ENCODE results near the gene CPA5. TPM values are rescaled to one million over a fixed set of nuclear protein-coding genes. Genes with fewer than 3 reads are reported as not detected.

The CPA5 gene
- total RNA-seq, result 1 to 10 TPM; 3.4 to 4.0 TPM

DNA sequence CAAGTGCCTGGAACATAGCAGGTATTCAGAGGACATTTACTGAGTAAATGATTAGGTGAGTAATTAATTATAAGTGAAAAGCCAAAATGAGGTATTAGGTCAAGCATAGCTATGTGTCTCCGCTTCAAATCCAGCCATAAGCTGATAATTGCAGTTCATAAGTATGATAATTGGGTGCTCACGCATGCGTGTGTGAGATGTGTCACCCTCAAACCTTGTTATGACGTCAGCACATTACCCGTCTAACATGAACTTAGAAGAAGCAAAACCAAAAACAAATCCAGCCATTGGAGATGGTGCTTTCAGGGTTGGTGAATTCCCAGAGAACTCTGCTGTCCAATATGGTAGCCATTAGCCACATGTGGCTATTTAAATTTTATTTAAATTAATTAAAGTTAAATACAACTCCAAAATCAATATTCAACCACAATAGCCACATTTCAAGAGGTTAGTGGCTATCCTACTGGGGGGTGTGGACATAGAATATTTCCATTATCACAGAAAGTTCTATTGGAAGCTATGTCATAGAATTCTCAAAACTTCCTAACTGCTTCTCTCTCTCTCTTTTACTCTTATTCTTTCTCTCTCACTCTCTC is at the start of gene CPA5:
Gene CPA5, plus strand, starts transcription at position 546 of the 596 bp plus-strand sequence. CDS start 1,670 bp downstream, outside the sequence.
- DNase-seq, result no peak
- Mint-ChIP-seq H3K9me3 (ENCODE audit: low read depth) (no peaks in the 10 kb centered on the region), H3K36me3 (no peaks in the 10 kb centered on the region), H3K27ac (no peak within 1 kb of the TSS), H3K27me3 (peaks cover 9% of the 10 kb centered on the region), H3K4me3 (no peak within 1 kb of the TSS), H3K4me1 (no peaks in the 10 kb centered on the region)
- ATAC-seq, result no peak
- CTCF ChIA-PET, result no interaction called here

- no peaks in the 10 kb centered on the region for H3K4me1 Mint-ChIP-seq
- no peak for ATAC-seq
- DNase-seq, result no peak
Measured at GRCh38 chr7:130296221-130296951, 48.2 kb upstream of the CPA5 start.

GRCh38 chr7:130297628-130298543 is 46.7 kb upstream of the CPA5 start:
- Mint-ChIP-seq H3K27ac (no peak overlapping the region), H3K9me3 (ENCODE audit: low read depth) (peaks cover 2% of the 10 kb centered on the region), H3K4me3 (no peak overlapping the region), H3K27me3 (peaks cover 9% of the 10 kb centered on the region), H3K36me3 (no peaks in the 10 kb centered on the region), H3K4me1 (no peaks in the 10 kb centered on the region)
- no peak for ATAC-seq
- no peak for DNase-seq
- CTCF ChIA-PET, result interaction anchor here (0.8 kb wide), 1 partner anchor 251 kb away, joined by 3 read pairs; no protein-coding TSS in a partner anchor

More at GRCh38 chr7:130296221-130296951, 48.2 kb upstream of the CPA5 start:
- no peaks in the 10 kb centered on the region for H3K36me3 Mint-ChIP-seq
- no peak overlapping the region for H3K4me3 Mint-ChIP-seq
- peaks cover 2% of the 10 kb centered on the region for H3K9me3 Mint-ChIP-seq (ENCODE audit: low read depth)
- H3K27ac Mint-ChIP-seq, result no peak overlapping the region
- CTCF ChIA-PET, result no interaction called here
- H3K27me3 Mint-ChIP-seq, result peaks cover 3% of the 10 kb centered on the region

DNA sequence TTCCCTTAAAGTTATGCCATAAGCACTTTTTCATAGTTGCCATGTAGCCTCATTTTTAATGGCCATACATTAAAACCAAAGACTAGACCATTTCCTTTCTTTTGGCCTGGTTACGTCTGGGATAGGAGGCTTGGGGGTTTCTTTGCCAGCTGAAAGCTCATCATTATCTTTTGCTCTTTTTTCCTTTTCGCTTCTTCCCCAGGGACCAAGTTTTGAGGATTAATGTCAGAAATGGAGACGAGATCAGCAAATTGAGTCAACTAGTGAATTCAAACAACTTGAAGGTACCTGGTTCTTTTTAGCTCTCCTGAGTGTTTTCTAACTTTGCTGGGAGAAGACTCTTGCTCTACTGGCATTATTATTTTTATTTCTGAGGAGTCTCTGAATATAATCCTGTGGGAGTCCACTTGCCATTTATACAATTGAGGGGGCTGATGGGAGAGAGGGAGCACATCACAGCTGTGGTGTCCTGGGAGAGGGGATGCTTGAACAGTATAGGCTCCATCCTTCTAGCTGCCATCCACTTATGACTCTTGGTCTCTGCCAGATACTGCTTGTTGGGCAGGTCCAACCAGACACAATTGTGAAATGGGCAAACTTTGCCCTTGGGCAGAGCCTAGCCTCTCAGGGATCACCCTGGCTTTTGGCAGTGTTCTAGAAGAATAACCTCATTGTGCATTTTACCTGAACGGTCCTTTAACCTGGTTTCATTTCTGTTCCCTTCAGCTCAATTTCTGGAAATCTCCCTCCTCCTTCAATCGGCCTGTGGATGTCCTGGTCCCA is 45.9 kb upstream of the CPA5 start:
- Mint-ChIP-seq H3K27me3 (peaks cover 12% of the 10 kb centered on the region), H3K27ac (no peak overlapping the region), H3K4me1 (peaks cover 1% of the 10 kb centered on the region), H3K4me3 (no peak overlapping the region), H3K36me3 (no peaks in the 10 kb centered on the region), H3K9me3 (ENCODE audit: low read depth) (peaks cover under 1% of the 10 kb centered on the region)
- DNase-seq, result no peak
- no peak for ATAC-seq
- CTCF ChIA-PET, result no interaction called here

- DNase-seq (no peak), ATAC-seq (no peak)
- Mint-ChIP-seq H3K4me1 (peaks cover 1% of the 10 kb centered on the region), H3K4me3 (no peak overlapping the region), H3K9me3 (ENCODE audit: low read depth) (no peaks in the 10 kb centered on the region), H3K36me3 (no peaks in the 10 kb centered on the region), H3K27me3 (peaks cover 17% of the 10 kb centered on the region), H3K27ac (no peak overlapping the region)
- CTCF ChIA-PET, result no interaction called here
Measured at GRCh38 chr7:130299866-130300265, 44.8 kb upstream of the CPA5 start.

GRCh38 chr7:130301501-130302020 is 43.1 kb upstream of the CPA5 start:
- H3K27ac Mint-ChIP-seq, result no peak overlapping the region
- H3K9me3 Mint-ChIP-seq (ENCODE audit: low read depth), result no peaks in the 10 kb centered on the region
- H3K4me3 Mint-ChIP-seq, result no peak overlapping the region
- DNase-seq (no peak), ATAC-seq (no peak)
- peaks cover 1% of the 10 kb centered on the region for H3K4me1 Mint-ChIP-seq
- H3K27me3 Mint-ChIP-seq, result peaks cover 14% of the 10 kb centered on the region
- CTCF ChIA-PET, result no interaction called here
- no peaks in the 10 kb centered on the region for H3K36me3 Mint-ChIP-seq

DNA sequence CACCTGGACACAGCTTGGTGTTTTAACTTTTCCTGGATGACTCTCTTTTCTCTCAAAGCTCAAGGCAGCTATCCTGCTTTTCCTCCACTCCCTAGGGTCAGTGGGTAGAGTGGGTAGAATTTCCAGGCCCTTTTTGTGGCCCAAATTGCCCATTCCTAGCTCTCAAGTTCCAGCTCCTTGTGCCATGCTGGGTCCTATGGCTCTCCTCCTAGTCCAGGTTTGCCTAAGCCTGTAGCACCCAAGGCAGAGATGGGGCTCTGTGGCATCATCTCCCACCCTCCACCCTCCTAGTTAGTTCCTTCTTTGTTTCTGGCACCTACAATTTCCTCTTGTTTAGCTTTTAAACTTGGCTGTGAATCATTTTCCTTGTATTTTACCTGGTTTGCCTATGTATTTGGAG is 42.0 kb upstream of the CPA5 start:
- CTCF ChIA-PET, result no interaction called here
- H3K36me3 Mint-ChIP-seq, result no peaks in the 10 kb centered on the region
- no peaks in the 10 kb centered on the region for H3K9me3 Mint-ChIP-seq (ENCODE audit: low read depth)
- H3K4me1 Mint-ChIP-seq, result peaks cover 1% of the 10 kb centered on the region
- peaks cover 14% of the 10 kb centered on the region for H3K27me3 Mint-ChIP-seq
- no peak overlapping the region for H3K27ac Mint-ChIP-seq
- DNase-seq (no peak), ATAC-seq (no peak)
- H3K4me3 Mint-ChIP-seq, result no peak overlapping the region

DNA sequence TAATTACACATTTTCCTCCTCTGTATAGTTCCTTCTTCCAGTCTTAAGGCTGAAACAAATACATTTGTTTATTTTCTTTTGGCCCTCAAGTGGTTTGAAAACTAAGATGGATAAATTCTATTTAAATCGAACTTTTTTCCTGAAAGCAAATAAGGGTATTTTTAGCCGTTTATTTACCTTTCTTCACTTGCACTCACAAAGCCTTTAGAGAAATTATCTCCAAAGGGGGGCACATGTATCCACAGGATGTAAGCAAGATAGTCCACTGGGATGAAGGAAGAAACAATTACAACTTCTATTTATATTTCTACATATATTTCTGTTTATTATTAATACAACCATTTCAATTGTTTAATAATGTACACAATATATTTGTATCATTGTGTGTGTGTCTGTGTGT is 41.5 kb upstream of the CPA5 start:
- no peak overlapping the region for H3K4me3 Mint-ChIP-seq
- H3K27ac Mint-ChIP-seq, result no peak overlapping the region
- ATAC-seq, result no peak
- peaks cover 14% of the 10 kb centered on the region for H3K27me3 Mint-ChIP-seq
- H3K4me1 Mint-ChIP-seq, result peaks cover 1% of the 10 kb centered on the region
- no peaks in the 10 kb centered on the region for H3K9me3 Mint-ChIP-seq (ENCODE audit: low read depth)
- H3K36me3 Mint-ChIP-seq, result no peaks in the 10 kb centered on the region
- DNase-seq, result no peak
- CTCF ChIA-PET, result interaction anchor here (0.7 kb wide), 1 partner anchor 232 kb away, joined by 3 read pairs; the partner anchor contains the start of gene KLHDC10

DNA sequence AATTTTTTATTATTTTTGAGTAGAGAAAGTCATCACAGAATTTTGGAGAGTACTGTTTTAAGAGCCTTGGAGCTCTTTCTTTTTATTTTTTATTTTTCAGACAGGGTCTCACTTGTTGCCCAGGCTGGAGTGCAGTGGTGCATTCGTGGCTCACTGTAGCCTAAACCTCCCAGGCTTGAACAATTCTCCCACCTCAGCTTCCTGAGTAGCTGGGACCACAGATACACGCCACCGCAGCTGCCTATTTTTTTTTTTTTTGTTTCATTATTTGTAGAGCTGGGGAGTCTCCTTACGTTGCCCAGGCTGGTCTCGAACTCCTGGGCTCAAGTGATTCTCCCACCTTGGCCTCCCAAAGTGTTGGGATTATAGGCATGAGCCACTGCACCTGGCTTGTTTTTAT is 41.1 kb upstream of the CPA5 start:
- H3K36me3 Mint-ChIP-seq, result no peaks in the 10 kb centered on the region
- no peak for DNase-seq
- peaks cover 14% of the 10 kb centered on the region for H3K27me3 Mint-ChIP-seq
- H3K4me3 Mint-ChIP-seq, result no peak overlapping the region
- CTCF ChIA-PET, result interaction anchor here (0.7 kb wide), 1 partner anchor 233 kb away, joined by 3 read pairs; the partner anchor contains the start of gene KLHDC10
- H3K4me1 Mint-ChIP-seq, result peaks cover 1% of the 10 kb centered on the region
- ATAC-seq, result no peak
- H3K9me3 Mint-ChIP-seq (ENCODE audit: low read depth), result no peaks in the 10 kb centered on the region
- H3K27ac Mint-ChIP-seq, result no peak overlapping the region

DNA sequence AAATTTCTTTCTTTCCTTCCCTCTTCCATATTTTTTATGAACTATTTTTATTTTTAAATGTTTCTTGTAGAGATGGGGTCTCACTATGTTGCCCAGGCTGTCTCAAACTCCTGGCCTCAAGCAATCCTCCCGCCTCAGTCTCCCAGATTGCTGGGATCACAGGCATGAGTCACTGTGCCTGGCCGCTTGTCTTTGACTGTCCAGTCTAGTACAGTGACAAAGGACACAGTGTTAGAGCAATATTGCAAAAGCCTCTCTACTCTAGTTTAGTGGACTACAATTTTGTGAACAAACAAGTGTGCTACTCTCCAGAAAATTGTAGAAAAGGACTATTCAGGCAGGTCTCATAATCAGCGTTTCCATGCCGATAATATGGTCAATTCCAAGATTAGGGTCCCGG is 40.6 kb upstream of the CPA5 start:
- ATAC-seq (no peak), DNase-seq (no peak)
- no peaks in the 10 kb centered on the region for H3K36me3 Mint-ChIP-seq
- no peak overlapping the region for H3K27ac Mint-ChIP-seq
- peaks cover 14% of the 10 kb centered on the region for H3K27me3 Mint-ChIP-seq
- CTCF ChIA-PET, result interaction anchor here (0.7 kb wide), 1 partner anchor 233 kb away, joined by 3 read pairs; the partner anchor contains the start of gene KLHDC10
- H3K9me3 Mint-ChIP-seq (ENCODE audit: low read depth), result no peaks in the 10 kb centered on the region
- H3K4me1 Mint-ChIP-seq, result peaks cover 1% of the 10 kb centered on the region
- no peak overlapping the region for H3K4me3 Mint-ChIP-seq

DNA sequence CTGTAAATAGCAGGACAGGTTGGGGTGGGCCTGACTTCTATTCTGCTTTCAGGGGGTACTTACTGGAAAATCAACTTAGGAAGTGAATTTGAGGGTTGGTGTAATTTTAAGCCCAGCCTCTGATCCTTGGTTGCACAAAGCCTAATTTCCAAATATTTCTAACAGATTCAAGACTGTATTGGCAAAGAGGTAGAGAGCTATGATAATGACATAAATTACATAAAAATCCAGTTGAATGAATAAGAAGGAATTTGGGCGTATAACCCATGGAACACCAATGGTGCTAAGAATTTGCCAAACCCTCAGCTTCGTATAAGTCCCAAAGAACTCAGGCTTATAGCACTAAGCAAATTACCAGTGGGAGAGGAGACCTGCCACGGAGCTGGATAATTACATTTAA is 39.7 kb upstream of the CPA5 start:
- Mint-ChIP-seq H3K9me3 (ENCODE audit: low read depth) (no peaks in the 10 kb centered on the region), H3K27ac (no peak overlapping the region), H3K27me3 (peaks cover 14% of the 10 kb centered on the region), H3K36me3 (no peaks in the 10 kb centered on the region), H3K4me3 (no peak overlapping the region), H3K4me1 (peaks cover 1% of the 10 kb centered on the region)
- ATAC-seq, result no peak
- CTCF ChIA-PET, result no interaction called here
- DNase-seq, result no peak

DNA sequence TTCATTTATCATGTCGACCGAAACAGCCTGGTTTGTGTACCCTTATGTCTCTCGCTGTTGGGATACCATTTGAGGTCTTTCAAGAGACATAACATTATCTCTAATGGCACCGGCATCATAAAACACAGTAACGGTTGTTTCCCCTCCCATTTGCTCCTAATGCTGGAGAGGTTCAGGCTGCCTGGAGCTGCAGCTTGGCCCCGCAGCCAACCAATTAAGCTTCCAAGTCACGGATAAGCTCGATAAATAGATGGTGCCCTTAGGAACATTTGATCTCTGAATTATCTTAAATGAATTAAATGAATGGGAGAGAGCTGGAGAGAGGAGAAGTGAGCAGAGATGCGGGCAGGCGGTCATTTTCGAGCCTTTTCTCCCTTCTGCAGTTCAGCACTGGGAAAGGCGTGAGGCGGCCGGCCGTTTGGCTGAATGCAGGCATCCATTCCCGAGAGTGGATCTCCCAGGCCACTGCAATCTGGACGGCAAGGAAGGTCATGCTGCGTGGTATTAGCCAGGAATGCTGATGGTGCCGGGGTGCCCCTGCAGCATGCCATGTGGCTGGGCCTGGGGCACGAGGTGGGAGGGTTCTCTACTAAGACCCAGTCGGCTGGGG is 39.1 kb upstream of the CPA5 start:
- Mint-ChIP-seq H3K27me3 (peaks cover 14% of the 10 kb centered on the region), H3K27ac (no peak overlapping the region)

More for the DNA sequence above, 39.1 kb upstream of the CPA5 start:
- Mint-ChIP-seq H3K4me3 (no peak overlapping the region), H3K9me3 (ENCODE audit: low read depth) (no peaks in the 10 kb centered on the region), H3K36me3 (no peaks in the 10 kb centered on the region), H3K4me1 (peaks cover 3% of the 10 kb centered on the region)
- ATAC-seq (no peak), DNase-seq (no peak)
- CTCF ChIA-PET, result no interaction called here

Data from activated CD8-positive, alpha-beta memory T cell treated with anti-CD3 and anti-CD28 coated beads, Interleukin-2, amount 10 ng/mL, durations not matched to agents 7 days and 5 days (primary cell).